ENCODE results near the gene TLR8.
A peak's percentile ranks its signal among the peaks of the same experiment; 100 is the strongest.

The TLR8 gene

GRCh38 chrX:12896935-12897334, 9.5 kb upstream of the TLR8 start:
- TF ChIP-seq ZFX (IDR thresholded peaks at IDR 0.05) (no peak), CTCF (conservative IDR thresholded peaks at IDR 0.05) (no peak)
- H3K27ac ChIP-seq: no peak overlapping the region

GRCh38 chrX:12898073-12898472, 8.3 kb upstream of the TLR8 start:
- H3K27ac ChIP-seq: no peak overlapping the region
- no peak for TF ChIP-seq ZFX (IDR thresholded peaks at IDR 0.05)
- no peak for TF ChIP-seq CTCF (conservative IDR thresholded peaks at IDR 0.05)

GRCh38 chrX:12899506-12899905, 6.9 kb upstream of the TLR8 start:
- H3K27ac ChIP-seq: no peak overlapping the region
- TF ChIP-seq CTCF (conservative IDR thresholded peaks at IDR 0.05) (no peak), ZFX (IDR thresholded peaks at IDR 0.05) (no peak)

GRCh38 chrX:12901486-12901885, 4.9 kb upstream of the TLR8 start:
- TF ChIP-seq ZFX (IDR thresholded peaks at IDR 0.05) (no peak), CTCF (conservative IDR thresholded peaks at IDR 0.05) (peak; percentile 73)
- H3K27ac ChIP-seq: no peak overlapping the region

GRCh38 chrX:12903646-12904045, 2.8 kb upstream of the TLR8 start:
- H3K27ac ChIP-seq: no peak overlapping the region
- TF ChIP-seq ZFX (IDR thresholded peaks at IDR 0.05) (no peak), CTCF (conservative IDR thresholded peaks at IDR 0.05) (no peak)

- TF ChIP-seq CTCF (conservative IDR thresholded peaks at IDR 0.05) (no peak), ZFX (IDR thresholded peaks at IDR 0.05) (no peak)
- no peak overlapping the region for H3K27ac ChIP-seq
Observed at GRCh38 chrX:12910423-12911121, 4.2 kb downstream of the TLR8 start.

GRCh38 chrX:12911122-12911470, 4.7 kb downstream of the TLR8 start:
- TF ChIP-seq CTCF (conservative IDR thresholded peaks at IDR 0.05): no peak
- TF ChIP-seq ZFX (IDR thresholded peaks at IDR 0.05): no peak
- H3K27ac ChIP-seq: no peak overlapping the region

Data from C4-2B (cell line).